OCI-LY3 (cell line): ENCODE measurements around the gene XRCC4.

ENCODE experiments used
- H2AFZ ChIP-seq: fragments of 200-600, 300-600 bp; shearing (Covaris generic); 2 replicates; pipeline ENCODE4 v1.6.0; 2014; ENCODE audit warnings: antibody characterized with exemption, low read depth, low read length
- H3K27ac ChIP-seq: fragments of 200-600, 300-600 bp; sonication (generic); 2 replicates; pipeline ENCODE4 v1.5.1; 2014; ENCODE audit warnings: mild to moderate bottlenecking, low read length, moderate library complexity, mixed read lengths
- H3K27me3 ChIP-seq: fragments of 200-600, 300-600 bp; sonication (generic); 2 replicates; pipeline ENCODE4 v1.6.1; 2014; ENCODE audit warnings: low read depth, low read length, mixed read lengths
- H3K36me3 ChIP-seq: fragments of 200-600, 300-600 bp; sonication (generic); replicated peaks from 2 replicates; pipeline ENCODE3; 2014; ENCODE audit warnings: low read depth, low read length, mixed read lengths
- H3K4me1 ChIP-seq: fragments of 300-600, 200-600 bp; sonication (generic); 2 replicates; pipeline ENCODE4 v1.6.1; 2014; ENCODE audit warnings: low read length, mixed read lengths
- H3K4me2 ChIP-seq: fragments of 200-600, 300-600 bp; sonication (generic); 2 replicates; pipeline ENCODE4 v1.6.1; 2014; ENCODE audit warnings: low read length, mixed read lengths
- H3K4me3 ChIP-seq: fragments of 300-600, 200-600 bp; sonication (generic); 2 replicates; pipeline ENCODE4 v1.5.1; 2014; ENCODE audit warnings: antibody characterized with exemption, mild to moderate bottlenecking, low read length, moderate library complexity
- H3K79me2 ChIP-seq: fragments of 300-600, 200-600 bp; shearing (Covaris generic); 2 replicates; pipeline ENCODE4 v1.6.1; 2014; ENCODE audit warnings: mild to moderate bottlenecking, low read length, mixed read lengths
- H3K9ac ChIP-seq: fragments of 300-600, 200-600 bp; shearing (Covaris generic); 2 replicates; pipeline ENCODE4 v1.6.0; 2014; ENCODE audit warnings: mild to moderate bottlenecking, low read length, moderate library complexity
- H3K9me3 ChIP-seq: fragments of 200-600, 300-600 bp; shearing (Covaris generic); 2 replicates; pipeline ENCODE4 v1.6.1; 2014; ENCODE audit warnings: low read length, mixed read lengths; ENCODE audit not compliant: insufficient read depth
- H4K20me1 ChIP-seq: fragments of 200-600, 300-600 bp; sonication (generic); 2 replicates; pipeline ENCODE4 v1.6.1; 2016; ENCODE audit warnings: low read length, mixed read lengths; ENCODE audit not compliant: insufficient read depth
- EZH2phosphoT487 ChIP-seq: fragments of 200-600 bp; shearing (Covaris generic); IDR thresholded peaks from 2 replicates; pipeline ENCODE4 v1.6.1; 2018; ENCODE audit warnings: antibody characterized with exemption, mixed run types, low read depth
- TF ChIP-seq, protein P1 (sequence below): fragments of 200-600, 300-600 bp; sonication (generic); IDR thresholded peaks from 2 replicates; pipeline ENCODE4 v1.5.1; 2014; ENCODE audit warnings: antibody characterized with exemption, low read length, low read depth

XRCC4 gene

DNA sequence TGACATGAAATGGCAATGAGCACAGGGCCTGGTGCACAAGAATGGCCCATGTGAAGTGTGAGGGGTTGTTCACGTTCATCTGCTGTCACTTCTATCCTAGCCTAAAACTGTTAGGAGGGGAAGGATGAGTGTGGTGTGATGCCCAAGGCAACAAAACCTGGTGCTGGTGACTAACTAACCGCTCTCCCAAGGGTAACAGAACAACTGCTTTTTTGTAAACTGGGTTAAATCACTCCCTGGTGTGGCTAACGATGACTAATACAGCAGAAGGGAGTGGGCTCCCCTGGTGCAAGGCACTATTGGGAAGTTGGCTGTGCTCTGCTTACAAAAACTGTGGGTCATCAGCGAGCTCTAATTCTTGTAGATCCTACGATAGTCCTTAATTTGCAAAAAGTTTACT, 291.0 kb downstream of the XRCC4 start:
- Histone ChIP-seq H2AFZ (no peak overlapping the region), H3K4me2 (peak overlapping the region; percentile 50), H3K4me3 (peak overlapping the region; percentile 12; the same call in 1 of the 2 replicates)

DNA sequence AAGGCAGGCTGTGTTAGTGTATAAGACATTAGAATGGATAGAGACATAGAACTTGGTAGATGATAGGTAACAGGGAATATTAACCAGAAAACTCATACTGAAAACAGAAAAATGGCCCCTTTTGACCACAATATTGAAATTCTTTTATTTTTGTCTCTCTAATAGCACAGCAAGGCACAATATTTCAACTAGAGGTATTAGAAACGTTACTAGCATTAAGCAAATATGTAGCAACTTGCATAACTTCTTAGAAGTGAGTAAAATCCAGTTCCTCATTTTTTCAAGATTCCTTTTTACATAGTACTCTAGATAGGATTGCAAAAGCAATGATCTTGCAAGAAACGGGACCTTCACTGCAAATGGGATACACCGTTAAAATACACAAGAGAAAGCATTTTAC, 291.5 kb downstream of the XRCC4 start:
- Histone ChIP-seq H3K4me3 (peak overlapping the region; percentile 12; the same call in 1 of the 2 replicates), H3K79me2 (no peaks in the 10 kb centered on the region), H3K9me3 (no peaks in the 10 kb centered on the region), H3K36me3 (no peaks in the 10 kb centered on the region), H4K20me1 (no peaks in the 10 kb centered on the region), H3K9ac (no peak overlapping the region), H3K4me1 (peaks cover 35% of the 10 kb centered on the region), H3K27ac (peak overlapping the region; percentile 21; the same call in 1 of the 2 replicates), H2AFZ (no peak overlapping the region), H3K4me2 (peak overlapping the region; percentile 50), H3K27me3 (no peaks in the 10 kb centered on the region)
- TF ChIP-seq EZH2phosphoT487 = no peak
- TF ChIP-seq, protein P1, sequence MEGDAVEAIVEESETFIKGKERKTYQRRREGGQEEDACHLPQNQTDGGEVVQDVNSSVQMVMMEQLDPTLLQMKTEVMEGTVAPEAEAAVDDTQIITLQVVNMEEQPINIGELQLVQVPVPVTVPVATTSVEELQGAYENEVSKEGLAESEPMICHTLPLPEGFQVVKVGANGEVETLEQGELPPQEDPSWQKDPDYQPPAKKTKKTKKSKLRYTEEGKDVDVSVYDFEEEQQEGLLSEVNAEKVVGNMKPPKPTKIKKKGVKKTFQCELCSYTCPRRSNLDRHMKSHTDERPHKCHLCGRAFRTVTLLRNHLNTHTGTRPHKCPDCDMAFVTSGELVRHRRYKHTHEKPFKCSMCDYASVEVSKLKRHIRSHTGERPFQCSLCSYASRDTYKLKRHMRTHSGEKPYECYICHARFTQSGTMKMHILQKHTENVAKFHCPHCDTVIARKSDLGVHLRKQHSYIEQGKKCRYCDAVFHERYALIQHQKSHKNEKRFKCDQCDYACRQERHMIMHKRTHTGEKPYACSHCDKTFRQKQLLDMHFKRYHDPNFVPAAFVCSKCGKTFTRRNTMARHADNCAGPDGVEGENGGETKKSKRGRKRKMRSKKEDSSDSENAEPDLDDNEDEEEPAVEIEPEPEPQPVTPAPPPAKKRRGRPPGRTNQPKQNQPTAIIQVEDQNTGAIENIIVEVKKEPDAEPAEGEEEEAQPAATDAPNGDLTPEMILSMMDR = no peak

More for the DNA sequence above, 291.0 kb downstream of the XRCC4 start:
- Histone ChIP-seq H3K27me3 (no peaks in the 10 kb centered on the region), H3K9ac (no peak overlapping the region), H3K36me3 (no peaks in the 10 kb centered on the region), H3K79me2 (no peaks in the 10 kb centered on the region), H3K9me3 (no peaks in the 10 kb centered on the region), H3K27ac (peak overlapping the region; percentile 21; the same call in 1 of the 2 replicates), H4K20me1 (no peaks in the 10 kb centered on the region), H3K4me1 (peaks cover 40% of the 10 kb centered on the region)
- TF ChIP-seq EZH2phosphoT487 = no peak
- TF ChIP-seq, protein P1 = no peak

DNA sequence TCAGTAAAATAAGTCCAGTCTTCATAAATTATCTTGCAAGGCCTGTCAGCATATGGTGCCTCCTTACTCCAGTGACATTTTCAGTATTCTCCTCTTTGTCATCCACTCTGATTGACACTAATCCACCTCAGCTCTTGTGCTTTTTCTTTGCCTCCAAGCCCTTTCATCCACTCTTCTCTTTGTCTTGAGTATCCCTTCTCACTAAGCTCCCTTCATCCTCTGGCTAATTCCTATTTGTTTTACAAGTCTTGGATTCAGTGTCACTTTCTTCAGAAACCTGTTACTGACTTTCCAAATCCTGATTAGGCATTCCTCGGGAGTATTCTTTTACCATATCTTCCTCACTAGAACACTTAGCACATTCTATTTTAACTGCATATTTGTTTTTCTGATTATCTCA, 293.6 kb downstream of the XRCC4 start:
- Histone ChIP-seq H4K20me1 (no peaks in the 10 kb centered on the region), H3K9me3 (no peaks in the 10 kb centered on the region), H3K4me2 (no peak overlapping the region), H3K27ac (no peak overlapping the region), H3K27me3 (no peaks in the 10 kb centered on the region), H3K36me3 (no peaks in the 10 kb centered on the region), H3K9ac (no peak overlapping the region), H3K79me2 (no peaks in the 10 kb centered on the region), H3K4me3 (no peak overlapping the region), H3K4me1 (peaks cover 17% of the 10 kb centered on the region), H2AFZ (no peak overlapping the region)
- TF ChIP-seq, protein P1 = no peak
- TF ChIP-seq EZH2phosphoT487 = no peak

DNA sequence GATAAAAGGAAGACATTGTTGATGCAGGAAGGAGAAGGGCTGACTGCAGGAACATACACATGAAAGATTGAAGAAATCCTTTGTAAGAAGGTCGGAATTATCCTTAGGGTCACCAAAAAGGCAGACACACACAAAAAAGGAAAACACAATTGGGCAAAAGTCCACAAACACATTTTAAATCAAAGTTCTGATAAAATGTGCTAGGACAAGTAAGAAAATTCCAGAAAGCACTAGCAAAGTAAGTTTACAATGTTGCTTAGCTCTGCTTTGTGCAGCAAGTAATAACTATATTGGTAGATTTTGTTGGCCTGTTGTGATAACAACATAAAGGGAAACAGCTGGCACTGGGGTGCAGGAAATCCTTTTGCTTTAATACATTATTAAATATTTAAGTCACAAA, 294.4 kb downstream of the XRCC4 start:
- Histone ChIP-seq H4K20me1 (no peaks in the 10 kb centered on the region), H3K9me3 (no peaks in the 10 kb centered on the region), H3K27me3 (no peaks in the 10 kb centered on the region), H3K9ac (no peak overlapping the region), H3K4me2 (no peak overlapping the region), H3K4me1 (peaks cover 17% of the 10 kb centered on the region), H2AFZ (no peak overlapping the region), H3K27ac (no peak overlapping the region), H3K4me3 (no peak overlapping the region), H3K79me2 (no peaks in the 10 kb centered on the region), H3K36me3 (no peaks in the 10 kb centered on the region)
- TF ChIP-seq EZH2phosphoT487 = no peak
- TF ChIP-seq, protein P1 = no peak
